Omental fat pad (tissue), 4 donors: ENCODE results near the gene IRAG1. TPM values are rescaled to one million over a fixed set of nuclear protein-coding genes. Genes with fewer than 3 reads are reported as not detected.

Experiments
- ATAC-seq: fragments of 150-250 bp; one replicate; pipeline ENCODE4 v1.9.1; 2016; ENCODE audit warnings: mild to moderate bottlenecking, moderate library complexity; ENCODE audit not compliant: low FRiP score
- DNase-seq: peaks from one replicate; pipeline ENCODE4 v3.0.0-alpha.2; 2019; ENCODE audit warnings: low spot score
- CTCF ChIP-seq, 3 donors: fragments of 450-650 bp; IDR thresholded peaks; one replicate each; pipeline ENCODE4 v1.5.1; 2016 to 2017; ENCODE audit warnings: antibody characterized with exemption in 3 of 3, mild to moderate bottlenecking in 3 of 3, moderate library complexity in 2 of 3
- total RNA-seq, 4 donors: library from RNA; depleted of rRNA; stranded (reverse); fragments of >200 nt; gene quantifications; one replicate each; pipeline ENCODE4 v1.1.0, GENCODE V29; 2016

IRAG1 gene
- total RNA-seq, 4 donors from 2014 or later, result 3.3 to 32.3 (median 7.7) TPM

DNA sequence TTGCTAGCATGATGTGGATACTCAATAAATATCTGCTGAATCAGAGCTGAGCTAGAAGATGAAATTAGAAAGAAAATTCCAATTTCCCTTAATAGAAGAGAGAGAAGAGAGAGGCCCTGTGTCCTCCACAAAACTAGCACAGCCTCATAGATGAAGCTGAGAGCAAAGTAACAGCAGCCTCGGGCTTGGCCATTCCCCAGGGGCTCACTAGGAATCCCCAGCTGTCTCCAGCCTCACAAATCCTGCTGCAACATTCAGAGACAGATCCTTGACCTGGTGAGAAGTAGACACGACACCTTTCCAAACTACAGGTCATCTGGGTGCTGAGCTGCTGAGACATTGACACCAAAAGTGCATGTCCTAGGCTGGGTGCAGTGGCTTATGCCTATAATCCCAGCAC lies 26.1 kb upstream of the IRAG1 start:
- no peak for DNase-seq
- ATAC-seq, result no peak
- TF ChIP-seq CTCF (IDR thresholded peaks at IDR 0.05), result no peak

- ATAC-seq, result no peak
- no peak for DNase-seq
- TF ChIP-seq CTCF (IDR thresholded peaks at IDR 0.05), result no peak
Observed at GRCh38 chr11:10716543-10717259, 23.1 kb upstream of the IRAG1 start.

DNA sequence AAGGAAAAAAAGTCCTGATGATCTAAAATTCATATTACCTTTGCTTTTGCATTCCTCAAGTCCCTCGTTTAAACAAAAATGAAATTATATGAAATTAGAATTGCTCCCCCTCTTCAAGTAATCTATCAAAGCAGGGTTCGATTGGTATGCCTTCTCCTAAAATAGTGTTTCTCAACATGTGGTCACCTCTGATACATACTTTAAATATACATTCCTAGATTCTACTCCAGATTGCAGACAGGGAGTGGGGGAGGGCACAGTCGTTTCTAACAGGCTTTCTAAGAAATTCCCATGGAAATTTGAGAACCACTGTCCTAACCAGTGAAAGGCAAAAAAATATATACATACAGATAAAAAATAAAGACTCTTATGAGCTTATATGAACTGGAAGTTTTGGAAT lies 22.6 kb upstream of the IRAG1 start:
- DNase-seq, result no peak
- ATAC-seq, result no peak
- TF ChIP-seq CTCF (IDR thresholded peaks at IDR 0.05), result no peak

- no peak for DNase-seq
Observed at GRCh38 chr11:10715571-10715970, 22.0 kb upstream of the IRAG1 start.

DNA sequence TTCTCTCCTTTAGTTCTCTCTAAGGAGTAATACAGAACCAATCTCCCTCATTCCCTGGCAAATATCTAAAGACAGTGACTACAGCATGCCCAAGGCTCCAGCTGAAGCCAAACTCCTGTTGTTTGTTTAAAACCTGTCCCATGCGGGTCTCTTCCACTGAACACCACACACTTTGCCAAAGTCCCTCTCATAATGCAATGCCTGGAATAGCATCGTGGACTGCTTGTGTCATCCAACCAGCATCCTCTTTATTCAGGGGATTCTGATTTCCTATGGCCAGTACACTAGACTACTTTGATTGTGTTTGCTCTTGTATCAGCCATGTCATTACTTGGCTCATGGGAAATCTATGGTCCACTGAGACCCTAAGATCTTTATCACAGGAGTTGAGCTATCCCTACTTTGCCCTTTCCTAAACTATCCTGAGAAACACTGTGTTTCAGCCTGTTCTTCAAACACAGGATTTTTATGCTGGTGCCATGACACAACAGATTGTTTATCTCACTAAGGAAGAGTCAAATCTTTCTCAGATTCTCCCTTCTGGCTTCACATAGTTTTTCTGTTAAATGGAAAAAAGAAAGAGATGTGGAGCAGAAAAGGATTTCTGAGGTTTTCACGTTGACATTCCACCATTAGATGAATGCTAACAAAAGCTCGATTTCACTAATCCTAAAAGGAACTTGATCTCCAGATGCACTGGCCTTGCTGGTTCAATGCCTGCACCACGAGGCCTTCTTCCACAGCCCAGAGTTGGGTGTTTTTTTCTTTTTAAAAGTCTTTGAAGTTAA lies 15.9 kb upstream of the IRAG1 start:
- TF ChIP-seq CTCF (IDR thresholded peaks at IDR 0.05), result no peak
- ATAC-seq, result no peak
- DNase-seq, result no peak

More at GRCh38 chr11:10715571-10715970, 22.0 kb upstream of the IRAG1 start:
- TF ChIP-seq CTCF (IDR thresholded peaks at IDR 0.05), result no peak
- ATAC-seq, result no peak

DNA sequence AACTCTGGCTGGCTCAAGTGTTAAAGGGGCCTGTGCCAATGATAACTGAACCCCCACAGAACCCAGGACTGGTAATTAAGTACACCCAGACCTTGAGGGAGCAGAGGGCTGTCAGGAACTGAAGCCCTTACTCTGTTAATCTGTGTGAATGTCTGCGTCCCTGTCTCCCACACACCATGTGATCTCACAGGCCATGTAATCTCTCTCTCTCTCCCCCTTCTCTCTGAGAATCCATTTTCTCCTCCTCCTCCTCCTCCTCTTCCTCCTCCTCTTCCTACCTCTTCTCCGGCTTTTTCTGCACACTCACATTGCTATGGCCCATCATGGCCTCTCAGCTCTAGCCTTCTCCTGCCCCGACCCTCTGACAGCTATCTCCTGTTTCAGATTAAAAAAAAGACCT lies 14.6 kb upstream of the IRAG1 start:
- DNase-seq (no peak), ATAC-seq (no peak)
- TF ChIP-seq CTCF (IDR thresholded peaks at IDR 0.05), result no peak

- DNase-seq, result no peak
- no peak for TF ChIP-seq CTCF (IDR thresholded peaks at IDR 0.05)
- ATAC-seq, result no peak
Observed at GRCh38 chr11:10701982-10702381, 8.4 kb upstream of the IRAG1 start.
